Fibroblast of skin of right quadriceps (primary cell): Measurements from ENCODE around the gene KIFAP3.
"Not testable (repeated sequence)": the region's sequence is repeated elsewhere in the genome, so short reads cannot be mapped to it uniquely, and the experiment has no call there.

Source experiments
- DNase-seq: peaks from one replicate; pipeline ENCODE4 v3.0.0-alpha.2; 2013

KIFAP3 gene

GRCh38 chr1:170074250-170075157 lies at the start of gene KIFAP3:
TSS of gene KIFAP3 (minus strand) at chr1:170074695. CDS start at chr1:170074467, 228 bp downstream.
- DNase-seq, result peak; percentile 98

DNA sequence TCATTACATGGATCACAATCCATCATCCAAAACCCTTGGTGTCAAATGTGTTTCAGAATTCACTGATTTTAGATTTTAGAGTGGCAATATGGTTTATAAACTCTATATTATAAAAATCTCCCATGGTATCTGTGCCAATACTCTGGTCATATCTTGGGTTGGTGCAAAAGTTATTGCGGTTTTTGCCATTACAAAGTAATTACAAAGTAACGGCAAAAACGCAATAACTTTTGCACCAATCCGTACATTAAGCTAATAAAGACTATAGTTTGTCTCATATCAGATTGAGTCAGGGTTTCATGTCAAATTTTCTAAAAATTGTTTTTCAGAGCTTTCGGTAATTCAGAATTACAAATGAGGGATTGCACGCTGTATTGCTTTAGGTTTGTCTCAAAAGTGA lies 47.9 kb upstream of the KIFAP3 start:
- DNase-seq, result no peak

GRCh38 chr1:170114906-170115305 lies 40.4 kb upstream of the KIFAP3 start:
- peak; percentile 40 for DNase-seq

DNA sequence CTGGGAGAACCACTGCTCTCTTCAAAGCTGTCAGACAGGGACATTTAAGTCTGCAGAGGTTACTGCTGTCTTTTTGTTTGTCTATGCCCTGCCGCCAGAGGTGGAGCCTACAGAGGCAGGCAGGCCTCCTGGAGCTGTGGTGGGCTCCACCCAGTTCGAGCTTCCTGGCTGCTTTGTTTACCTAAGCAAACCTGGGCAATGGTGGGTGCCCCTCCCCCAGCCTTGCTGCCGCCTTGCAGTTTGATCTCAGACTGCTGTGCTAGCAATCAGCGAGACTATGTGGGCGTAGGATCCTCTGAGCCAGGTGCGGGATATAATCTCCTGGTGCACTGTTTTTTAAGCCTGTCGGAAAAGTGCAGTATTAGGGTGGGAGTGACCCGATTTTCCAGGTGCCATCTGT lies 38.6 kb upstream of the KIFAP3 start:
- DNase-seq, result not testable (repeated sequence)

GRCh38 chr1:170097449-170097948 lies 23.0 kb upstream of the KIFAP3 start:
- DNase-seq, result no peak

DNA sequence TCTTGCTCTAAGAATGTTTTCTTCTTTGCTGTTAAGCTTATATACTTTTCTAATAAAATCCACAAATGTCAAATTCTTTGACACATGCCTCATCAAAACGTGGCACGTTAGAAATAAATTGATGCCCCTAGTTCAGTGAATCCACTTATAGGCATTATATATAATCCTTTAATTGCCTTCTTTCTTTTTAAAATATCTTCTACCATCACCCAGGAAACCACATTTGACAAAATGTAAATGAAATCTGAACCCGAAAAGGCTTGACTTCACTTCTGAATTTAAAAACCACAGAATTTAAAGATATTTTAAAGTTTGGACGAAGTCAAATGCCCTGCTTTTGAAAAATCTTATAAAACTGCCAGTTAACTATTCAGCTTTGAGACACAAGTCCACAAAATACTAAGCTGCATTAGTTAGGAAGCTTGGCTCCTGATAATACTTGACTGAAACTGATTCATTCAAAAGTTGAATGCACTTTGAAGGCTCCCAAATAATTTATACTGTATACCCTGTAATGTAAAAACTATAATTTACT lies 22.4 kb upstream of the KIFAP3 start:
- DNase-seq, result no peak

DNA sequence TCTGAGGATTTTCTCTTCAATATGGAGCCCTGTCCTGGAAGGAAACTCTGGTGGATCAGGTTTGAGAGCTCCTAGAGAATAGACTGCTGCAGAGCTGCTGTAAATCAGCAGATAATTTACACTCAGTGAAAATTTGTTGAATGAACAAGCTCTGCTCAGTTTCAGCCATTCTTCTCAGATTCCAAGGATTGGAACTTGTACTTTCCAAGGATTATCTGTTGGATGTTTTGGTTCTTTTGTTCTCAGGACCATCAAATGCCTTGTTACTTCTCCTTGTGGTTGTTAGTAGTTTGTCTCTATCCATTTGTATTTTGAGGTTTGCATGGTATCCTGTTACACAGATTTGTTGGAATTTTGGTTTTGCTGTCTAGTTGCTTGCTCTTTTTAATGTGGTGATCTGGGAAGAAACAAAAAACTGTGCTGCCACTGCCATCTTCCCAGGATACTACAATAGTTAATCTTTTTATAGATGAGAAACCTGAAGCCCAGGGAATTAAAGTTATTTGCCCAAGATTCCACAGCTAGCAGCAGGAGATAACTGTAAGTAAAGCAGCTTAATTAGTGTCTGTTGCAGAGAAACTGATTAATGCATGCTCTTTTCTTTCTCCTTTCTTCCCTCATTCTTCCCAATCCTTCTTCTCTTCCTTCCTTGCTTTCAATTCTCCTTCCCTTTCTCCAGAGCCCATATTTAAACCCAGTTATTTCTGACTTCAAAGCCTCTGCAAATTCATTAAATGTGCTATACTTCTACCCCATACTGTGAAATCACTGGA lies 21.7 kb upstream of the KIFAP3 start:
- no peak for DNase-seq

DNA sequence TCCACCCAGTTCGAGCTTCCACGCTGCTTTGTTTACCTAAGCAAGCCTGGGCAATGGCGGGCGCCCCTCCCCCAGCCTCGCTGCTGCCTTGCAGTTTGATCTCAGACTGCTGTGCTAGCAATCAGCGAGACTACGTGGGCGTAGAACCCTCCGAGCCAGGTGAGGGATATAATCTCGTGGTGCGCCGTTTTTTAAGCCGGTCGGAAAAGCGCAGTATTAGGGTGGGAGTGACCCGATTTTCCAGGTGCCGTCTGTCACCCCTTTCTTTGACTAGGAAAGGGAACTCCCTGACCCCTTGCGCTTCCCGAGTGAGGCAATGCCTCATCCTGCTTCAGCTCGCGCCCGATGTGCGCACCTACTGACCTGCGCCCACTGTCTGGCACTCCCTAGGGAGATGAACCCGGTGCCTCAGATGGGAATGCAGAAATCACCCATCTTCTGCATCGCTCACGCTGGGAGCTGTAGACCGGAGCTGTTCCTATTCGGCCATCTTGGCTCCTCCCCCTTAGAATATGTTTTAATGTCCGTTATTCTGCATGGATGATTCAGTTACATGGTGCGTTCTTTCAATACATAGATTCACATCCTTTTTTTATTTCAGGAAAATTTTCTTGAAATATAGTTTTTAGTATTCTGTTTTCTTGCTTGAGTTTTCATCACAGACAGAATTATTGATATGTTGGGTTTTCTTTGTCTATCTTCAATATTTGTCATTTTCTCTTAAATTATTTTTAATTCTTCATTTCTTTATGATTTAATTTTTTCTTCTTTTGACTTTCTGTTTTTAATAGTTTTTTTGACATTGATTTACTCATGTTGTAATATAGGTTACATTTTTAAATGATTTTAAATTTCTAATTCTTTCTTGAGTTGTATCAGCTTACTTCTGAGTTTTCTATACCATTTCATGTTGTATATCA lies 20.5 kb upstream of the KIFAP3 start:
- not testable (repeated sequence) for DNase-seq

GRCh38 chr1:170086399-170087032 lies 12.0 kb upstream of the KIFAP3 start:
- no peak for DNase-seq

- DNase-seq, result peak; percentile 17
Measured at GRCh38 chr1:170085091-170085490, 10.6 kb upstream of the KIFAP3 start.

DNA sequence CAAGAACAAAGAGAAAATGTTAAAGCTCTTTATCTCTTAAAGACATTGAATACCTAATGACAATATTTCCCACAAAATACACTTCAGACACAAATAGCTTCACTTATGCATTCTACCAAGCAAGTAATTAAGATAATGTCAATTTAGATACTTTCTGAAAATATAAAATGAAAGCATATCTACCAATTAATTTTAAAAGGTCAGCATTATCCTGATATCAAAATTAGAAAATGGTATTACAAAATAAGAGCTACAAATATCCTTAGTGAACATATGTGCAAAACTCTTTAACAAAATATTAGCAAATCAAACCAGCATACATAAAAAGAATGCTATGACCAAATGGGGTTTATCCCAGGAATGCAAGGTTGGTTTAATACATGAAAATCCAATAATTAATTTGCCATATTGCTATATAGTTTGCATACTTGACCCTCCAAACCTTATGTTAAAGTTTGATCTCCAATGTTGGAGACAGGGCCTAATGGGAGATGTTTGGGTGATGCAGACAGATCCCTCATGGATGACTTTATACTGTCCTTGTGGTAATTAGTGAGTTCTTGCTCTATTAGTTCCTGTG lies 4.2 kb upstream of the KIFAP3 start:
- DNase-seq, result no peak

DNA sequence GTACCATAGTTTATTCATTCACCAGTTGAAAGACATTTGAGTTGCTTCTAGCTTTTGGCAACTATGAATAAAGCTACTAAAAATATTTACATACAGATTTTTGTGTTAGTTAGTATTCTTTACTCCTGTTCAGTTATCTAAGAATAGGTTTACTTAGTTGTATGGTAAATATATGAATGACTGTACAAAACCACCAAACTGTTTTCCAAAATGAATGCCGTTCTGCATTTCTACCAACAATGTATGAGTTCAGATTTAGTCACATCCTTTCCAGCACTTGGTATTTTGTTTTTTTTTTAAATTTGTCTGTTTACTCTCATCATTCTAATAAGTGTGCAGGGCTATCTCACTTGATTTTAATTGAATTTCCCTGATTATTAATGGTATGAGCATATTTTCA lies 3.4 kb upstream of the KIFAP3 start:
- DNase-seq, result no peak

DNA sequence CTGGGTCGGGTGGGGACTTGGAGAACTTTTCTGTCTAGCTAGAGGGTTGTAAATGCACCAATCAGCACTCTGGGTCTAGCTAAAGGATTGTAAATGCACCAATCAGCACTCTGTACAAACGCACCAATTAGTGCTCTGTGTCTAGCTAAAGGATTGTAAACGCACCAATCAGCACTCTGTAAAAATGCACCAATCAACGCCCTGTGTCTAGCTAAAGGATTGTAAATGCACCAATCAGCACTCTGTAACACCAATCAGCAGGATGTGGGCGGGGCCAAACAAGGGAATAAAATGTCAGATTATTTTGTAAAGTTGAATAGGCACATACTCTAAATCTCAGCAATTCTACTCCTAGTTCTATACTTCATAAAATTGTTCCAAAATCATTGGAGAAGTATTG lies 2.5 kb upstream of the KIFAP3 start:
- not testable (repeated sequence) for DNase-seq

DNA sequence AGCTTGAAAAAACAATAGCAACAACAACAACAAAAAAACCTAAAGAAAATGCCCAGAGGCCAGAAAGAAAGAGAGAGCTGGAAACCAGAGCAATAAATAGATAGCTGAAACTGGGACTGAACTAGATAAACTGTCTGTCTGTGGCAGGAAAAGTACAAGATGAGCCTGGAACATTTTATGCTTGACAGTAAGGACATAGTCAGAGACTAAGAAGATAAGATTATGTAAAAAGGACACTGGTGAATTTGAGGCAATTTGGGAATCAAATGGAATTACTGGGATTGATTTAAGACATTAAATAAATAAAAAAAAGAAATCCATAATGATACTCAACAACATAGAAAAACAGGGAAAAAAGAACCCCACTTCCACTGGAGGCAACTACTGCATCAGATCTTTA lies 1.7 kb upstream of the KIFAP3 start:
- no peak for DNase-seq

DNA sequence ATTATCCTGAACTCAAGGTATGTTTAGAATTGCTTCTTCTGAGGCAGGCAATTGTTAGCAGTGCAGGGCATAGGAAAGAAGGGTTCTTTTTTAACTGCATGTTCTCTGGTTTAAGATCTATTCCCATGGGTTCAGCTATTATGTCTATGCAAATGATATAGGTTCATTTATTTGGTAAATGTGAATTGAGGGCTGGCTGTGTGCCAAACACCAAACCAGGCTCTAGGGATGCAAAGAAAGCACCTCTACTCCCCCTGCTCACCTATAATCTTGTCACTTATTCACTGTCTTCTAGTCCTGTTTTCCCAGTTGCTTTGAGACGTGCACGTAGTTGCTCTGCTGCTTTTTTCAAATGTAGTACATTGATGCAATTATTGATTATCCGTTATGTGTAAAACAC lies 691 bp upstream of the KIFAP3 start:
- no peak for DNase-seq

- DNase-seq, result no peak
Measured at GRCh38 chr1:170073893-170074249, 624 bp downstream of the KIFAP3 start.

- DNase-seq, result no peak
Measured at GRCh38 chr1:170071378-170071777, 3.1 kb downstream of the KIFAP3 start.

GRCh38 chr1:170068923-170069322 lies 5.6 kb downstream of the KIFAP3 start:
- no peak for DNase-seq

GRCh38 chr1:170067253-170067819 lies 7.2 kb downstream of the KIFAP3 start:
- DNase-seq, result no peak

DNA sequence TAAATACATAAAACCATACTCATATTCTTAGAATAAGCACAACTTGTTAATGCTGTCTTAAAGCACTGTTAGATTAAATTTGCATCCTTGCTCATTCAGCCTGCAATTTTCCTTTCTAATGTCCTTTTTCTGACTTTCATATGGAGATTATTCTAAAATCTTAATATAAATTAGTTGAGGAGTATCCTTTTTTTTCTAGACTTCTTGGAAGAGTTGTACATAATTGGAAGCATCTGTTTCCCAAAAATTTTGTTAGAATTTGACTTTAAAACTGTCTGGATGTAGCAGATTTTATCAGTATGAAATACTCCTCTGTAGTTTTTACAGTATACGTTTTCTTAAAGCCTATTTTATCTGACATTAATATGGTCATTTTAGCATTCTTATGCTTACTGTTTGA lies 9.7 kb downstream of the KIFAP3 start:
- no peak for DNase-seq

DNA sequence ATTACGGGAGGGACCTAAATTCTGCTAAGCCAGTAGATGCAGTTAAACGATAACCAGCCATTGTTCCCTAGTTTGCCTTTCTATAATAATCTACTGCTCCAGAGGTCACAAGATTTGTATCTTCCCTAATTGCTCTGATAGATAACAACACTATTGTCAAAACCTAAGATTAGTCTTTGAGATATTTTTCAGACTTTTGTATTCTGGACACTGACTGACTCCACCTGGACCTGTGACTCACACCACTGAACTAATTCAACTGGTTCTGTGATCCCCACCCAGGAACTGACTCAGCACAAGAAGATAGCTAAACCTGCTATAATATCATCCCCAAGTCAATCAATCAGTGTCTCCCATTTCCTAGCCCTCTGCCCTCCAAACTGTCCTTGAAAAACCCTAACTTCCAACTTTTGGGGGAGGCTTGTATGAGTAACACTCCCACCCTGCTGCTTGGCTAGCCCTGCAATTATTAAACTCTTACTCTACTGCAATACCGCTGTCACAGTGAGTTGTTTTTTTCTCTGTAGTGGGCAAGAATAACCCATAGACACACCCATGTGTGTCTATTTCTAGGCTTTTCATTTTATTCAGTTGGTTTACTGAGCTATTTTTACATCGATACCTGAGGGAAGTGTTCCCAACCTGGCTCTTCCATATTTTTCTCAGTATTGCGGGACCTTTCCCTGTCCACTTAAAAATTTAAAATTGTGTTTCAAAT lies 11.2 kb downstream of the KIFAP3 start:
- no peak for DNase-seq
